OCI-LY7 (cell line): ENCODE measurements around the gene ADPRH. TPM values are rescaled to one million over a fixed set of nuclear protein-coding genes. Genes with fewer than 3 reads are reported as not detected.

Source experiments
- BruUV-seq: library from RNA; stranded (reverse); fragments of 400-500 nt; replicated peaks from 2 replicates; lab custom pipeline; 2021; lab: Mats Ljungman, UMichigan
- CTCF ChIA-PET: fragments of 300-600 bp; sonication (Branson Sonifier 250); formaldehyde crosslinking; loops from one replicate; lab custom pipeline; 2022; ENCODE audit warnings: antibody characterized with exemption; ENCODE audit not compliant: unreplicated experiment; lab: Charles Lee
- POLR2A ChIA-PET: fragments of 300-600 bp; sonication (Branson Sonifier 250); formaldehyde crosslinking; loops from one replicate; lab custom pipeline; 2022; ENCODE audit warnings: antibody characterized with exemption; lab: Charles Lee
- DNase-seq: peaks from one replicate; pipeline ENCODE4 v3.0.0-alpha.2; 2015; ENCODE audit warnings: low spot score
- H2AFZ ChIP-seq: fragments of 200-600 bp; sonication (generic), shearing (Covaris generic); 2 replicates; pipeline ENCODE4 v1.6.1; 2014; ENCODE audit warnings: mild to moderate bottlenecking, antibody characterized with exemption, low read length, moderate library complexity
- H3K27ac ChIP-seq: fragments of 200-600 bp; sonication (generic); 2 replicates; pipeline ENCODE4 v1.5.1; 2014; ENCODE audit warnings: mixed run types, low read depth, mild to moderate bottlenecking, moderate library complexity, low read length, inconsistent platforms; ENCODE audit not compliant: poor library complexity, severe bottlenecking
- H3K36me3 ChIP-seq: fragments of 200-600 bp; sonication (generic); 2 replicates; pipeline ENCODE4 v1.6.1; 2014; ENCODE audit warnings: mild to moderate bottlenecking, antibody characterized with exemption, low read length, moderate library complexity, mixed read lengths; ENCODE audit not compliant: insufficient read depth
- H3K4me1 ChIP-seq: fragments of 200-600 bp; sonication (generic); 2 replicates; pipeline ENCODE4 v1.5.1; 2014; ENCODE audit warnings: mild to moderate bottlenecking, low read length; ENCODE audit not compliant: insufficient read depth, poor library complexity, severe bottlenecking
- H3K4me2 ChIP-seq: fragments of 200-600 bp; sonication (generic); 2 replicates; pipeline ENCODE4 v1.6.1; 2014; ENCODE audit warnings: mild to moderate bottlenecking, low read length
- H3K4me3 ChIP-seq: fragments of 200-600 bp; sonication (generic); 2 replicates; pipeline ENCODE4 v1.5.1; 2014; ENCODE audit warnings: mild to moderate bottlenecking, low read depth, low read length; ENCODE audit not compliant: poor library complexity, severe bottlenecking
- H3K79me2 ChIP-seq: fragments of 200-600 bp; sonication (generic); 2 replicates; pipeline ENCODE4 v1.6.1; 2016; ENCODE audit warnings: low read depth, mild to moderate bottlenecking, low read length, moderate library complexity, mixed read lengths; ENCODE audit not compliant: insufficient read depth
- H3K9me2 ChIP-seq: fragments of 200-600 bp; sonication (generic); 2 replicates; pipeline ENCODE4 v1.6.1; 2016; ENCODE audit warnings: mild to moderate bottlenecking, low read length, mixed read lengths; ENCODE audit not compliant: insufficient read depth
- H3K9me3 ChIP-seq: fragments of 200-600 bp; sonication (generic); 2 replicates; pipeline ENCODE4 v1.6.1; 2014; ENCODE audit warnings: mild to moderate bottlenecking, mixed run types, low read length, mixed read lengths
- H4K20me1 ChIP-seq: fragments of 200-600 bp; sonication (generic); 2 replicates; pipeline ENCODE4 v1.6.1; 2014; ENCODE audit warnings: mild to moderate bottlenecking, antibody characterized with exemption, low read length, moderate library complexity, mixed read lengths; ENCODE audit not compliant: insufficient read depth
- CTCF ChIP-seq: fragments of 200-600 bp; sonication (generic); conservative IDR thresholded peaks from 2 replicates; pipeline ENCODE4 v1.5.1; 2014; ENCODE audit warnings: mild to moderate bottlenecking, antibody characterized with exemption, low read length, moderate library complexity, mixed read lengths
- EZH2phosphoT487 ChIP-seq: fragments of 200-600 bp; sonication (generic); IDR thresholded peaks from 2 replicates; pipeline ENCODE4 v1.6.1; 2018; ENCODE audit warnings: low read depth, borderline replicate concordance, mild to moderate bottlenecking, mixed run types, antibody characterized with exemption, low read length, moderate library complexity, mixed read lengths
- intact Hi-C: fragments of 100-400 bp; cut with micrococcal nuclease; formaldehyde crosslinking; loops from one replicate; pipeline ENCODE4 v1.10.0; 2022; ENCODE audit not compliant: unreplicated experiment
- total RNA-seq, 2 experiments: library from RNA; depleted of rRNA in 1 of 2; stranded (reverse); fragments of >200 nt in 1 of 2; shearing (Covaris generic) in 1 of 2; gene quantifications; 2 replicates each; pipeline ENCODE4 v1.2.3, GENCODE V29; 2014 to 2022

The ADPRH gene
- total RNA-seq, 2 experiments from 2014 or later: not detected

- ChIA-PET CTCF (no interaction called here), POLR2A (no interaction called here)
- no peaks in the 10 kb centered on the region for H3K9me2 ChIP-seq
- TF ChIP-seq EZH2phosphoT487 (no peak), CTCF (no peak)
- no peak overlapping the region for H3K4me2 ChIP-seq
- no peaks in the 10 kb centered on the region for H4K20me1 ChIP-seq
- H3K4me1 ChIP-seq: no peaks in the 10 kb centered on the region
- no TSS peak for BruUV-seq
- H2AFZ ChIP-seq: no peak overlapping the region
- intact Hi-C loops: no loop called here
- no peak overlapping the region for H3K27ac ChIP-seq
- H3K36me3 ChIP-seq: no peaks in the 10 kb centered on the region
- no peak for DNase-seq
- H3K4me3 ChIP-seq: no peak overlapping the region
- no peaks in the 10 kb centered on the region for H3K79me2 ChIP-seq
- H3K9me3 ChIP-seq: no peaks in the 10 kb centered on the region
Observed at GRCh38 chr3:119598410-119599098, 19.3 kb downstream of the ADPRH start.

GRCh38 chr3:119599558-119600174 is 20.4 kb downstream of the ADPRH start:
- no peaks in the 10 kb centered on the region for H3K9me2 ChIP-seq
- H2AFZ ChIP-seq: no peak overlapping the region
- no peak for DNase-seq
- CTCF ChIA-PET: no interaction called here
- no peaks in the 10 kb centered on the region for H3K36me3 ChIP-seq
- no peaks in the 10 kb centered on the region for H3K9me3 ChIP-seq
- BruUV-seq: no TSS peak
- H3K27ac ChIP-seq: no peak overlapping the region
- no peaks in the 10 kb centered on the region for H4K20me1 ChIP-seq
- intact Hi-C loops: no loop called here
- H3K4me2 ChIP-seq: no peak overlapping the region
- no peak for TF ChIP-seq EZH2phosphoT487
- TF ChIP-seq CTCF: no peak
- no peak overlapping the region for H3K4me3 ChIP-seq
- no peaks in the 10 kb centered on the region for H3K79me2 ChIP-seq
- no peaks in the 10 kb centered on the region for H3K4me1 ChIP-seq
- POLR2A ChIA-PET: no interaction called here

DNA sequence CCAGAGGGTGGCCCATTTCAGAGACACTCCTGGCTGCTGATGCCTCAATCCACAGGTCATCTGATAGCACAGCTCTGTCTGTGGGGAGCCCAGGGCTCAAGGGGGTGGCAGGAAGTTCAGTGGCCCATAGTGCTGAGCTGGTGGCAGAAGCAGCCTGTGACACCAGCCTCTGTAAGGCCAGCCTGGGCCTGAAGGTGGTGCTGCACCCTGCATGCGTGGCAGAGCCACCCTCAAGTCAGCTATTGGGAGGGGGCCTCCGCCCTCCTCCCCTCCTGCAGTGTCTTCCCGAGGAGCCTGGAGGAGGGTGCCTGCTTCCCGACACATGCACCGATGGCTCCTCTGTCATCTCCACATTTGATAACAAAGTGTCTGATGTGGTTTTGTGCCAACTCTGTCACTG is 21.4 kb downstream of the ADPRH start:
- POLR2A ChIA-PET: no interaction called here
- peak; percentile 18 for DNase-seq
- no peaks in the 10 kb centered on the region for H3K4me1 ChIP-seq

More for the DNA sequence above, 21.4 kb downstream of the ADPRH start:
- Histone ChIP-seq H3K79me2 (no peaks in the 10 kb centered on the region), H3K4me3 (no peak overlapping the region), H3K9me2 (no peaks in the 10 kb centered on the region), H4K20me1 (no peaks in the 10 kb centered on the region), H3K9me3 (no peaks in the 10 kb centered on the region), H2AFZ (no peak overlapping the region), H3K36me3 (no peaks in the 10 kb centered on the region), H3K4me2 (no peak overlapping the region), H3K27ac (no peak overlapping the region)
- intact Hi-C loops: no loop called here
- TF ChIP-seq EZH2phosphoT487 (no peak), CTCF (peak; percentile 56)
- no TSS peak for BruUV-seq
- CTCF ChIA-PET: no interaction called here
